Right lung (tissue), 5 donors: Measurements from ENCODE around the gene AHR. TPM values are rescaled to one million over a fixed set of nuclear protein-coding genes. Genes with fewer than 3 reads are reported as not detected.
A peak's percentile ranks its signal among the peaks of the same experiment; 100 is the strongest.
"Not testable (repeated sequence)": the region's sequence is repeated elsewhere in the genome, so short reads cannot be mapped to it uniquely, and the experiment has no call there.

Experiments used
- DNase-seq, 2 donors: peaks; one replicate each; pipeline ENCODE4 v3.0.0-alpha.2; 2013
- polyA plus RNA-seq, 5 donors: library from polyadenylated mRNA; unstranded; fragments of 120-200 nt; gene quantifications; one replicate each; pipeline versions ENCODE4 v1.2.1 to v1.2.3, GENCODE V29; 2013; ENCODE audit warnings: inconsistent platforms in 1 of 5, low replicate concordance in 1 of 5; ENCODE audit not compliant: insufficient read length in 5 of 5, insufficient read depth in 1 of 5

AHR gene
- polyA plus RNA-seq, 5 donors: 33.8 to 74.2 (median 60.9) TPM

GRCh38 chr7:17370901-17371585 lies 72.6 kb downstream of the AHR start:
- DNase-seq: peak; percentile 24 to 26

- peak; percentile 25 to 28 for DNase-seq
Measured at GRCh38 chr7:17371671-17372524, 73.4 kb downstream of the AHR start.

- no peak for DNase-seq
Measured at GRCh38 chr7:17374157-17374556, 75.7 kb downstream of the AHR start.

- DNase-seq: no peak
Measured at GRCh38 chr7:17374654-17375053, 76.2 kb downstream of the AHR start.

GRCh38 chr7:17376595-17376994 lies 78.1 kb downstream of the AHR start:
- no peak for DNase-seq

- no peak for DNase-seq
Measured at GRCh38 chr7:17380736-17381662, 82.5 kb downstream of the AHR start.

- DNase-seq: not testable (repeated sequence)
Measured at GRCh38 chr7:17382408-17383354, 84.2 kb downstream of the AHR start.

GRCh38 chr7:17384400-17384799 lies 85.9 kb downstream of the AHR start:
- no peak for DNase-seq

- DNase-seq: no peak
Measured at GRCh38 chr7:17385612-17386011, 87.2 kb downstream of the AHR start.

GRCh38 chr7:17390392-17390791 lies 91.9 kb downstream of the AHR start:
- no peak for DNase-seq

GRCh38 chr7:17391366-17391765 lies 92.9 kb downstream of the AHR start:
- DNase-seq: no peak

- DNase-seq: peak; percentile 62 to 68
Measured at GRCh38 chr7:17392846-17393245, 94.4 kb downstream of the AHR start.

- not testable (repeated sequence) for DNase-seq
Measured at GRCh38 chr7:17394563-17394962, 96.1 kb downstream of the AHR start.
